HG02759 (cell line): ENCODE measurements around the gene PON2.

Experiments
- ATAC-seq: cut with Tn5 transposase; IDR thresholded peaks from one replicate; pipeline ENCODE4 v1.9.1; 2021; ENCODE audit warnings: mild to moderate bottlenecking, moderate library complexity; ENCODE audit not compliant: unreplicated experiment

The PON2 gene

GRCh38 chr7:95446618-95447017 is 11.8 kb upstream of the PON2 start:
- no peak for ATAC-seq

GRCh38 chr7:95444796-95445195 is 10.0 kb upstream of the PON2 start:
- ATAC-seq, result no peak

- no peak for ATAC-seq
Measured at GRCh38 chr7:95441042-95441823, 6.4 kb upstream of the PON2 start.

GRCh38 chr7:95440394-95441038 is 5.7 kb upstream of the PON2 start:
- ATAC-seq, result no peak

GRCh38 chr7:95436407-95436806 is 1.6 kb upstream of the PON2 start:
- ATAC-seq, result no peak

GRCh38 chr7:95435422-95435780 is 573 bp upstream of the PON2 start:
- no peak for ATAC-seq

GRCh38 chr7:95433952-95434556 is 774 bp downstream of the PON2 start:
- ATAC-seq, result no peak

- ATAC-seq, result no peak
Measured at GRCh38 chr7:95433129-95433528, 1.7 kb downstream of the PON2 start.

GRCh38 chr7:95432606-95433005 is 2.2 kb downstream of the PON2 start:
- ATAC-seq, result no peak

GRCh38 chr7:95430864-95431263 is 4.0 kb downstream of the PON2 start:
- no peak for ATAC-seq

GRCh38 chr7:95429241-95429990 is 5.4 kb downstream of the PON2 start:
- no peak for ATAC-seq

GRCh38 chr7:95427914-95428516 is 6.8 kb downstream of the PON2 start:
- ATAC-seq, result no peak

- no peak for ATAC-seq
Measured at GRCh38 chr7:95427166-95427565, 7.7 kb downstream of the PON2 start.

- ATAC-seq, result no peak
Measured at GRCh38 chr7:95425694-95426093, 9.1 kb downstream of the PON2 start.

GRCh38 chr7:95424716-95425115 is 10.1 kb downstream of the PON2 start:
- ATAC-seq, result no peak

- peak; percentile 69 for ATAC-seq
Measured at GRCh38 chr7:95421847-95422444, 12.9 kb downstream of the PON2 start.

- peak; percentile 85 for ATAC-seq
Measured at GRCh38 chr7:95421000-95421846, 13.6 kb downstream of the PON2 start.

- ATAC-seq, result no peak
Measured at GRCh38 chr7:95412075-95412474, 22.8 kb downstream of the PON2 start.

- no peak for ATAC-seq
Measured at GRCh38 chr7:95411666-95412065, 23.2 kb downstream of the PON2 start.

GRCh38 chr7:95411036-95411435 is 23.8 kb downstream of the PON2 start:
- ATAC-seq, result no peak
